ENCODE results near the gene DCN. TPM values are rescaled to one million over a fixed set of nuclear protein-coding genes. Genes with fewer than 3 reads are reported as not detected.

Gene DCN
- polyA plus RNA-seq, 1 experiment, result 4,723 TPM

GRCh38 chr12:91126516-91126915 is 56.1 kb downstream of the DCN start:
- no peak for TF ChIP-seq CTCF (IDR thresholded peaks at IDR 0.05; ENCODE audit: low read depth, low read length)
- no peaks in the 10 kb centered on the region for H3K9me3 ChIP-seq (ENCODE audit: control insufficient read depth, insufficient read depth, low read length)
- ChIA-PET POLR2A (no interaction called here), CTCF (no interaction called here)
- no peak overlapping the region for H3K4me3 ChIP-seq (ENCODE audit: low read depth, low read length)
- no peak overlapping the region for H3K27ac ChIP-seq (ENCODE audit: low read depth, low read length)
- H3K27me3 ChIP-seq (ENCODE audit: control insufficient read depth, insufficient read depth, low read length), result no peaks in the 10 kb centered on the region
- no peak for DNase-seq (ENCODE audit: low read depth, low spot score)

- POLR2A ChIA-PET, result no interaction called here
- CTCF ChIA-PET, result interaction anchor here (1.0 kb wide), 1 partner anchor 14 kb away, joined by 3 read pairs; no protein-coding TSS in a partner anchor
- no peak for DNase-seq (ENCODE audit: low read depth, low spot score)
- no peaks in the 10 kb centered on the region for H3K9me3 ChIP-seq (ENCODE audit: control insufficient read depth, insufficient read depth, low read length)
- H3K4me3 ChIP-seq (ENCODE audit: low read depth, low read length), result no peak overlapping the region
- H3K27me3 ChIP-seq (ENCODE audit: control insufficient read depth, insufficient read depth, low read length), result no peaks in the 10 kb centered on the region
- TF ChIP-seq CTCF (IDR thresholded peaks at IDR 0.05; ENCODE audit: low read depth, low read length), result no peak
- H3K27ac ChIP-seq (ENCODE audit: low read depth, low read length), result no peak overlapping the region
Observed at GRCh38 chr12:91123236-91123916, 59.2 kb downstream of the DCN start.

- ChIA-PET CTCF (no interaction called here), POLR2A (no interaction called here)
- Histone ChIP-seq H3K27ac (ENCODE audit: low read depth, low read length) (no peak overlapping the region), H3K27me3 (ENCODE audit: control insufficient read depth, insufficient read depth, low read length) (no peaks in the 10 kb centered on the region), H3K4me3 (ENCODE audit: low read depth, low read length) (no peak overlapping the region), H3K9me3 (ENCODE audit: control insufficient read depth, insufficient read depth, low read length) (no peaks in the 10 kb centered on the region)
- DNase-seq (ENCODE audit: low read depth, low spot score), result no peak
- no peak for TF ChIP-seq CTCF (IDR thresholded peaks at IDR 0.05; ENCODE audit: low read depth, low read length)
Observed at GRCh38 chr12:91120781-91121180, 61.8 kb downstream of the DCN start.

GRCh38 chr12:91119089-91119488 is 63.5 kb downstream of the DCN start:
- ChIA-PET POLR2A (no interaction called here), CTCF (interaction anchor here (0.5 kb wide), 1 partner anchor 141 kb away, joined by 3 read pairs; no protein-coding TSS in a partner anchor)
- H3K27ac ChIP-seq (ENCODE audit: low read depth, low read length), result no peak overlapping the region
- H3K27me3 ChIP-seq (ENCODE audit: control insufficient read depth, insufficient read depth, low read length), result no peaks in the 10 kb centered on the region
- no peak for TF ChIP-seq CTCF (IDR thresholded peaks at IDR 0.05; ENCODE audit: low read depth, low read length)
- H3K9me3 ChIP-seq (ENCODE audit: control insufficient read depth, insufficient read depth, low read length), result no peaks in the 10 kb centered on the region
- no peak for DNase-seq (ENCODE audit: low read depth, low spot score)
- no peak overlapping the region for H3K4me3 ChIP-seq (ENCODE audit: low read depth, low read length)

GRCh38 chr12:91113621-91114020 is 69.0 kb downstream of the DCN start:
- Histone ChIP-seq H3K27ac (ENCODE audit: low read depth, low read length) (no peak overlapping the region), H3K4me3 (ENCODE audit: low read depth, low read length) (no peak overlapping the region), H3K9me3 (ENCODE audit: control insufficient read depth, insufficient read depth, low read length) (no peaks in the 10 kb centered on the region), H3K27me3 (ENCODE audit: control insufficient read depth, insufficient read depth, low read length) (no peaks in the 10 kb centered on the region)
- ChIA-PET CTCF (no interaction called here), POLR2A (no interaction called here)
- DNase-seq (ENCODE audit: low read depth, low spot score), result no peak
- no peak for TF ChIP-seq CTCF (IDR thresholded peaks at IDR 0.05; ENCODE audit: low read depth, low read length)
